GM19025 (cell line): ENCODE data around the gene HSPB6.
A peak's percentile ranks its signal among the peaks of the same experiment; 100 is the strongest.

Source experiments
- ATAC-seq: cut with Tn5 transposase; IDR thresholded peaks from one replicate; pipeline ENCODE4 v1.9.1; 2021; ENCODE audit warnings: mild to moderate bottlenecking, low read depth, moderate library complexity; ENCODE audit not compliant: unreplicated experiment

HSPB6 gene

GRCh38 chr19:35718345-35719041, 38.3 kb downstream of the HSPB6 start:
- no peak for ATAC-seq

DNA sequence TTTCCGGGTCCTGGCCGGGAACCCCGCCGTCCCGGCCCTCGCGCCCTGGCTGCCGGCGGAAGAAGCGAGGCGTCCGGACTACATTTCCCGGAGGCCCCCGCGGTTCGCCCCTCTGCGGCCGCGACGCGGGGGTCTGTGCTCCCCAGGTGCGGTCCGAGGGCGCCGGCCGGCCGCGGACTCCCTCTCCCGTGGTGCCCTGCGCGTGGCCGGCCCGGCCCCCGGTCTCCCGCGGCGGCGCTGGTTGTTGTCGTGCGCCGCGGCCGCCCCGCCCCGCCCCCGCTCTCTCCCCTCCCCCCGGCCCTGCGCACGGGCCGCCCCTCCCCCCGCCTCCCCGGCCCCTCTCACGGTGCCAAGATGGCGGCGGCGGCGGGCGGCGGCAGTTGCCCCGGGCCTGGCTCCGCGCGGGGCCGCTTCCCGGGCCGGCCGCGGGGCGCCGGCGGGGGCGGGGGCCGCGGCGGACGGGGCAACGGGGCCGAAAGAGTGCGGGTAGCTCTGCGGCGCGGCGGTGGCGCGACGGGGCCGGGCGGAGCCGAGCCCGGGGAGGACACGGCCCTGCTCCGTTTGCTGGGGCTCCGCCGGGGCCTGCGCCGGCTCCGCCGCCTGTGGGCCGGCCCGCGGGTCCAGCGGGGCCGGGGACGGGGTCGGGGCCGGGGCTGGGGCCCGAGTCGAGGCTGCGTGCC, 39.0 kb downstream of the HSPB6 start, which contains the start of gene KMT2B:
Gene KMT2B (plus strand): TSS at position 339 of the 680 bp plus-strand sequence. CDS start 16 bp downstream, at position 355.
- peak; percentile 52 for ATAC-seq

DNA sequence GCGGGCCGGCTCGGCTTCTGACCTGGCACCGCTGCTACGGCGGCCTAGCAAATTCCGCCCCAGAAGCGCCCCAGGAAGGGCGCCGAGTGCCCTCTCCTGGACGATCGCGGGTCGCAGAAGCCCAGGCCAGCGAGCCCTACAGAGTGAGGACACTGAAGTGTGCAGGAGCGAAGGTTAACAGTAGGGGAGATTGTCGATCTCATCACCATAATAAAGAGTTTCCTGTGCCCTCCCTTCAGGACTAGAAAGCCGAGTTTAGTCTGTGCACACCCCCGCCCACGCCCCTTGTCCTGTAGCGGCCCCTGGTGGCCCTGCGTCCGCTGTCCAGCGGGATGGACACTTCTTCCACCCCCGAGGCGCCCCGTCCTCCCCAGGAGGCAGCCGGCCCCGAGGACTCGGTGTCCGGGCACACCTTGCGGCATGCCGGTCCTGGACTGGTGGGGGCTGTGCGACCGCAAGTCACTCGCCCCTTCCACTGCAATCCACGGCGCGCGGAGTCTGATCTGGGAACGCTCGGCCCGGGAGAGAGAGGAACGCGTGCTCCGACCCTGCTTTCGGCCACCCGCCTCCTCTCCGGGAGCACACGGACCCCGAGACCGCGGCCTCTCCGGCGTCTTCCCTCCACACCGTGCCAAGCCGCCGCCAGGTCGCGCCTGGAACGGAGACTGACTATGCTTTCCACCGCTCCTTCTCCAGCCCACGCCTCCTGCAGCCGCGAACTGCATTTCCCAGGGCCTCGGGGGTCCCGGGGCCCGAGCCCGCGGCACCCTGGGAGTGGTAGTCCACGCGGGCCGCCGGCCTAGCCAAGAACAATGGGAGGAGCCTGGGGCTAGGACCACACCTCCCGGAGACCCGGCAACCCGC, 39.8 kb downstream of the HSPB6 start:
- ATAC-seq, result peak; percentile 59

- no peak for ATAC-seq
Observed at GRCh38 chr19:35715981-35716800, 40.6 kb downstream of the HSPB6 start.

- no peak for ATAC-seq
Observed at GRCh38 chr19:35715355-35715809, 41.4 kb downstream of the HSPB6 start.

- ATAC-seq, result no peak
Observed at GRCh38 chr19:35714601-35715354, 42.1 kb downstream of the HSPB6 start.

DNA sequence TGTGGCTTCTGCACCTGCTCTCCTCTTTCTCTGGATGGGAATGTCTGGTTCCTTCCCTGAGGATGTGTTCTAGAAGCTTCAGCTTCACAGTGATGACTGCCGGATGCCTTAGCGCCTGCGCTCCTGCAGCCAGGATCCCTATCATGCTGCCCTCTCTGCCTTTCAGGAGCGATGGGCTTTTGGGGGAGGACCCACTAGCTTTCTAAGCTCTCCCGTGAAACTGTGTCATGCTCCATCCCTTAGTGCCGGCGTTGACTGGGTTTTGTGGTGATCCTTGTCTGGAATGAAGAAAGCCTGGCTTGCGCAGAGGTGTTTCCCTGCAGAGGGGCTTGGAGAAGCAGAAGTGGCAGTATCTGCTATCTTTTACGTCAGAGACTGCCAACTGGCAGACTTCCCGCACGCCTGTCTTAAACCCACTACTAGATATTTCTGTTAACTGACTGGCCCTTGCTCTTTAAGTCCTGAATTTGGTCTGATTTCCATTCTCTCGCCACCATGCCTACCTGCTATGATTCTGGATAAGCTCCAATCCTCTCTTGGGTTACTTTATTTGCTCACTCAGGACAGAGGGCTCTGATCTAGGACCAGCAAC, 42.8 kb downstream of the HSPB6 start:
- ATAC-seq, result no peak

DNA sequence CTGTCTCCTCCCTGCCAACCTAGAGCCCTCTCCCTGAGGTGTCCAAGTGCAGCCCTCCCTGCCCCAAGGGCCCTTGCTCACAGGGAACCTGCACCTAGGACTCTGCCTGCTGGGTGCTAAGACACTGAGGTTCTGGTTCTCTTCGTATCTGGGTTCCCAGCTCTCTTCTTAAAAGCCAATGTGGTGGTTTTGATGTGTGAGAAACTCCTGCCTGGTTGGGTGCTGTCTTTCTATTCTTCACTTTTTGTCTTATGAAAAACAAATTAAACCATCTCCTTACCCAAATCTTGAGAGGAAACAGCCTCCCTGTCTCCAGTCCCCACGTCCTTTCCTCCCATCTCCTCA, 43.4 kb downstream of the HSPB6 start:
- ATAC-seq, result no peak

- ATAC-seq, result no peak
Observed at GRCh38 chr19:35712567-35713505, 44.0 kb downstream of the HSPB6 start.

DNA sequence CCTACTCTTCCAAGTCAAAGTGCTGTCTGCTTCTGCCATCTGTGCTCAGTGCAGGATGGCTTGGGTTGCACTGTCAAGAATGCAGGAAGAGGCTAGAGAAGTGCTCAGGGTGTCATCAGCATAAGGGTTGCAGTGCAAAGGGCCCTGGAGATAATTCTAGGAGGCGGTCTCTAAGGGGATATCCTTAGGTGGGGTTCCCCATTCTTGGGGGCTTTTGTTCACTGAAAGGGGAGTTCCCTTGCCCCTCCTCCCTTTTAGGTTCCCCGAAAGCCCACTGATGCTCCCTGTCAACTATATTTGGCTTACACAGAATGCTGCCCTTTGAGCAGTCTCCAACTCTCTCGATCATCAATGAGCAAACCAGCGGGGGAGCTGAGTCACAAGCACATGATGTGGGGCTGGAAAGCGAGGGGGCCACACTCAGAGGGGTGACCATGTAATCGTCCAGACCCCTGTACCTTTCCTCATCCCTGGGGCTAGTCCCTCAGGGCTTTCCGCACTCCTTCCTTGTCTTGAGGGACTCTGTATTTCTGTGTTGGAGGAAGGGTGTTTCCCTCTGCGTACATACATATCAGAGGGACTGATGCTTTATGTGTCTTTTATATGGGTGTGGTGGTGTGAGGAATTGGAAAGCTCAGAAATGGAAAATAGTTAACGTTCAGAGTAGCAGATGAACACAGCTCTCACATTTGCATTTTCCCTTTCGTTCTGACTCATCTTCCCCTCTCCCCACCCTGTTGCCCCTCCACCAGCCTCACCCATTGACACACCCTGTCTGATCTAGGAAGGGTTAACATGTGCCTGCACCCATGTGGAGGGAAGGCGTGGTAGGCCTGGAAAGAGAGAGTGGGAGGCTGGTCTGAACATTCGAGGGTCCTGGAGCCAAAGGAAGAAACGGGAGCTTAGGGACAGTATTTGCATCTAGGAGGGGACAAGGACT, 45.8 kb downstream of the HSPB6 start:
- peak; percentile 32 for ATAC-seq

DNA sequence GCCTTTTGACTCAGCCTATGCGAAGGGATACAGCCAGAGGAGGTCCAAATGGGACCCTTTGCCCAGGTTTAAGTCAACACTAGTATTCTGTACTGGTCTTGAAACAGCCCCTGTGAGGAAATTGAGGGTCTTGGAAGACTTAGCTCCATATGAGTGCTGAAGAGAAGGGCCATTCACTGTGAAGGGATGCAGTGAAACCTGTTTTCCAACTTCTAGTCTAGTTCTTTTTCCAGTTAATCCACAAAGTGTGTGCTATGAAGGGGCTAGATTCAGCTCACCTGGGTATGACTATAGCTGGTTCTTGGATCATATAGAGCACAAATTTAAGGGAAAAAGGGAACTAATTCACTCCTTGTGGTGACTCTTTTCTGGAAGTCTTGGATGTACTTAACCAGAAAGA, 48.4 kb downstream of the HSPB6 start:
- no peak for ATAC-seq
